PC-9 (cell line): ENCODE results near the gene KIF5A. TPM values are rescaled to one million over a fixed set of nuclear protein-coding genes. Genes with fewer than 3 reads are reported as not detected.

Experiments used
- BruUV-seq: library from RNA; stranded (reverse); fragments of 400-500 nt; replicated peaks from 2 replicates; lab custom pipeline; 2021; lab: Mats Ljungman, UMichigan
- CTCF ChIA-PET: fragments of 300-600 bp; sonication (Branson Sonifier 250); formaldehyde crosslinking; loops from one replicate; lab custom pipeline; 2022; ENCODE audit warnings: antibody characterized with exemption; lab: Charles Lee
- POLR2A ChIA-PET: fragments of 300-600 bp; sonication (Branson Sonifier 250); formaldehyde crosslinking; loops from one replicate; lab custom pipeline; 2022; ENCODE audit warnings: antibody characterized with exemption; ENCODE audit not compliant: unreplicated experiment; lab: Charles Lee
- DNase-seq, 2 experiments: peaks; one replicate each; pipeline versions ENCODE4 v3.0.0 to v3.0.0-alpha.2; 2015 to 2022; ENCODE audit warnings: mixed read lengths in 1 of 2
- H2AFZ ChIP-seq: fragments of 200-600 bp; sonication (generic); 2 replicates; pipeline ENCODE4 v1.8.1; 2017; ENCODE audit warnings: antibody characterized with exemption
- H3F3A ChIP-seq: fragments of 200-600 bp; sonication (generic); 2 replicates; pipeline ENCODE4 v1.8.1; 2017; ENCODE audit warnings: antibody characterized with exemption, mild to moderate bottlenecking, low read depth; ENCODE audit not compliant: insufficient read depth
- H3K27ac ChIP-seq: fragments of 200-600 bp; sonication (generic); 2 replicates; pipeline ENCODE4 v1.6.1; 2016; ENCODE audit warnings: mixed run types
- H3K27me3 ChIP-seq: fragments of 200-600 bp; sonication (generic); 2 replicates; pipeline ENCODE4 v1.6.1; 2016; ENCODE audit warnings: low read depth, mixed run types; ENCODE audit not compliant: insufficient read depth
- H3K36me3 ChIP-seq: fragments of 200-600 bp; sonication (generic); 2 replicates; pipeline ENCODE4 v1.6.1; 2016; ENCODE audit warnings: low read depth, mixed run types
- H3K4me1 ChIP-seq: fragments of 200-600 bp; sonication (generic); replicated peaks from 2 replicates; pipeline ENCODE4 v1.6.1; 2016; ENCODE audit warnings: mixed run types; ENCODE audit not compliant: insufficient read depth
- H3K4me2 ChIP-seq: fragments of 200-600 bp; sonication (generic); 2 replicates; pipeline ENCODE4 v1.6.1; 2017; ENCODE audit warnings: mixed run types
- H3K4me3 ChIP-seq: fragments of 200-600 bp; sonication (generic); 2 replicates; pipeline ENCODE4 v1.6.1; 2016; ENCODE audit warnings: mixed run types
- H3K79me2 ChIP-seq: fragments of 200-600 bp; sonication (generic); 2 replicates; pipeline ENCODE4 v1.6.1; 2017; ENCODE audit warnings: low read depth, mixed run types
- H3K9me2 ChIP-seq: fragments of 200-600 bp; sonication (generic); 2 replicates; pipeline ENCODE4 v1.8.1; 2017; ENCODE audit warnings: mild to moderate bottlenecking; ENCODE audit not compliant: insufficient read depth
- H3K9me3 ChIP-seq: fragments of 200-600 bp; sonication (generic); 2 replicates; pipeline ENCODE4 v1.8.1; 2016; ENCODE audit warnings: low read depth; ENCODE audit not compliant: insufficient read depth
- H4K20me1 ChIP-seq: fragments of 200-600 bp; sonication (generic); 2 replicates; pipeline ENCODE4 v1.8.1; 2017; ENCODE audit not compliant: insufficient read depth
- CTCF ChIP-seq: fragments of 200-600 bp; sonication (generic); conservative IDR thresholded peaks from 2 replicates; pipeline ENCODE4 v1.6.1; 2017; ENCODE audit warnings: mixed run types, antibody characterized with exemption, mild to moderate bottlenecking, moderate library complexity
- EZH2 ChIP-seq: fragments of 200-600 bp; sonication (generic); IDR thresholded peaks from 2 replicates; pipeline ENCODE4 v1.8.0; 2017; ENCODE audit warnings: antibody characterized with exemption, low read depth
- intact Hi-C: fragments of 100-400 bp; cut with micrococcal nuclease; formaldehyde crosslinking; loops from one replicate; pipeline ENCODE4 v1.10.0; 2022; ENCODE audit not compliant: unreplicated experiment
- total RNA-seq: library from RNA; stranded (reverse); gene quantifications from 2 replicates; pipeline ENCODE4 v1.2.3, GENCODE V29; 2021

The KIF5A gene
- total RNA-seq, 1 experiment from 2014 or later = 0.07 TPM

DNA sequence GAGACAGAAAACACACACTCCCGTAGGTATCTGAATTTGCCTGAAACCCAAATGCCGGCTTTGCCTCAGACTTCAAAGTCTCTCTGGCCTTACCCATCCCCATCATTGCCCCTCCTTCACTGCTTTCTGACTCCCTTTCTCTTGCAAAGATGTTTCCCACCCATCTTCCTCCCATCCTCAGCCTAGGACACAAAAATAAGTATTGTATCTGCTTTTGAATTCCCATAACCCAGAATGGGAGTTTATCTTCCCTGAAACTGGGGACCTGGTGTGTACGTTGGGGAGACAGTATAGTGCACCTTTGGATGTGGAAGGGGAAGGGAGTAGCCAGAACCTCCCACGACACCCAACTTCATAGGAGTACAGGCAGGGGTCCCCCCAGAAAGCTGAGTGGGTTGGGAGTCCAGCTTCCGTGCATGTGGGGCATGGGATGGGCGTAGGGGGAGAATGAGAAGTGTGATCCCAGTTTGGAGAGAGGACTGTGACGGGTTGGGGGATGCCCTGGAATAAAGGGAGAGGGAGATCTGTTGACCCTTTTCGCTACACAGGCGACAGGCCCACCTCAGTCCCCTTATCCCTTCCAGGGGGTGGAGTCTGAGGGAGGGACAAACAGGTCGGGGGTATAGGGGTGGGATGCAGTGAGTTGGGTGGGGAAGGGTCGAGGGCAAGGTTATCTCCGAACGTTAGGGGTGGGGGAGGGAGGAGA, 488 bp upstream of the KIF5A start:
- no peaks in the 10 kb centered on the region for H3K27me3 ChIP-seq
- no peaks in the 10 kb centered on the region for H3K9me3 ChIP-seq
- no peak overlapping the region for H3K4me2 ChIP-seq
- no peak for DNase-seq
- no peaks in the 10 kb centered on the region for H3K36me3 ChIP-seq
- peaks cover 13% of the 10 kb centered on the region; the same call in 1 of the 2 replicates for H3F3A ChIP-seq
- BruUV-seq = no TSS peak
- intact Hi-C loops = no loop called here
- H3K4me3 ChIP-seq = no peak overlapping the region
- H3K79me2 ChIP-seq = peaks cover 23% of the 10 kb centered on the region
- peaks cover 10% of the 10 kb centered on the region; the same call in 1 of the 2 replicates for H4K20me1 ChIP-seq
- H2AFZ ChIP-seq = no peak overlapping the region
- ChIA-PET POLR2A (no interaction called here), CTCF (no interaction called here)
- TF ChIP-seq EZH2 = no peak
- H3K27ac ChIP-seq = no peak overlapping the region
- no peaks in the 10 kb centered on the region for H3K9me2 ChIP-seq
- peaks cover 9% of the 10 kb centered on the region for H3K4me1 ChIP-seq

DNA sequence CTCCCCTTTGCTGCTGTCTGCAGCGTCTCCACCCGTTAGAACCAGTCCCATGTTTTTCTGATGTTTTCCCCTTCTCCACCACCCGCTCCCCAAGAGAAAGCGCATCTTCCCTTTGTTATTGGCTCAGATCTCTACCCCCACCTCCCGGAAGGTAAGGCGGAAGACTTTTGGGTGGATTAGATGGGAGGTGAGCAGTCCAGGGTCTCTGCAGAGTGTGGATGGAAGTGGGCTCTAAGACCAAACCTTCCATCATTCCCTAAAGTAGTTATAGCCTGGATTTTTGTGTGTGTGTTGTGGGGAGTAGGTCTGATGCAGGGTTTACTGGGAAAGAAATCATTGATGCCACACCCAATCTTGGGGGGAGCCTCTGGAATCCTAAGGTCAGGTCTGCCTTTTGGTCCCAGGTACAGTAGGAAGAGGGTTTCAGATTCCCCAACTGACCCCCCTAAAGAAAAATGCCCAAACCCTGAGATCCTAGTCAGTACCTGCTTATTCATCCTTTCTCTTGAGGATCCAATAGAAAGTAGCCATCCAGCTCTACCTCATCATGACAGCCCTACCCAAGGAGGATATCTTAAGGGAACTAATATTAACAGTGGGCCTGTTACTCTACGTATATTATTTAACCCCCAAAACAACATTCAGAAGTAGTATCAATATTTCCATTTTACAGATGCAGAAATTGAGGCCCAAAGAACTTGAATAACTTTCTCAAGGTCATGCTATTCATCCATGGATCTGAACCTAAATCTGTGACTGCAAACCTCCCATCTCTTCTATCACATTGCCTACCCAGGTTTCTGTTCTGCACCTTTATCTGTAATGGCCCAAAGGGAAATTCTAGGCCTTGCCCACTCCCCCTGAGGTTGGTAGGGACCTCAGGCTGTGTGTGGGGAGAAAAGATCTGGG, 1.1 kb downstream of the KIF5A start:
- no peaks in the 10 kb centered on the region for H3K9me2 ChIP-seq
- POLR2A ChIA-PET = no interaction called here
- CTCF ChIA-PET = no interaction called here
- no peak for DNase-seq
- H3F3A ChIP-seq = peaks cover 5% of the 10 kb centered on the region; the same call in 1 of the 2 replicates
- TF ChIP-seq EZH2 (no peak), CTCF (no peak)
- no peak overlapping the region for H3K4me3 ChIP-seq
- H4K20me1 ChIP-seq = no peaks in the 10 kb centered on the region
- no peak overlapping the region for H3K4me2 ChIP-seq
- no TSS peak for BruUV-seq
- no peaks in the 10 kb centered on the region for H3K27me3 ChIP-seq
- no peaks in the 10 kb centered on the region for H3K36me3 ChIP-seq
- peaks cover 10% of the 10 kb centered on the region; the same call in 1 of the 2 replicates for H3K79me2 ChIP-seq
- intact Hi-C loops = no loop called here
- peaks cover 2% of the 10 kb centered on the region for H3K4me1 ChIP-seq
- no peak overlapping the region for H2AFZ ChIP-seq
- no peaks in the 10 kb centered on the region for H3K9me3 ChIP-seq
- H3K27ac ChIP-seq = no peak overlapping the region

GRCh38 chr12:57551637-57552305, 1.9 kb downstream of the KIF5A start:
- Histone ChIP-seq H2AFZ (no peak overlapping the region), H3K79me2 (peaks cover 2% of the 10 kb centered on the region; the same call in 1 of the 2 replicates), H4K20me1 (no peaks in the 10 kb centered on the region), H3K36me3 (no peaks in the 10 kb centered on the region), H3K4me1 (no peaks in the 10 kb centered on the region), H3F3A (0 out of 2 replicates have a peak, but pooled peaks cover 4% of the 10 kb centered on the region), H3K4me3 (no peak overlapping the region), H3K9me2 (no peaks in the 10 kb centered on the region), H3K27me3 (no peaks in the 10 kb centered on the region), H3K4me2 (no peak overlapping the region), H3K27ac (no peak overlapping the region), H3K9me3 (no peaks in the 10 kb centered on the region)
- ChIA-PET POLR2A (no interaction called here), CTCF (no interaction called here)
- no TSS peak for BruUV-seq
- intact Hi-C loops = no loop called here
- TF ChIP-seq EZH2 (no peak), CTCF (no peak)
- DNase-seq = no peak
